PC-9 (cell line): ENCODE results near the gene SPATA31C1. TPM values are rescaled to one million over a fixed set of nuclear protein-coding genes. Genes with fewer than 3 reads are reported as not detected.

Experiments used
- BruUV-seq: library from RNA; stranded (reverse); fragments of 400-500 nt; replicated peaks from 2 replicates; lab custom pipeline; 2021; lab: Mats Ljungman, UMichigan
- CTCF ChIA-PET: fragments of 300-600 bp; sonication (Branson Sonifier 250); formaldehyde crosslinking; loops from one replicate; lab custom pipeline; 2022; ENCODE audit warnings: antibody characterized with exemption; lab: Charles Lee
- POLR2A ChIA-PET: fragments of 300-600 bp; sonication (Branson Sonifier 250); formaldehyde crosslinking; loops from one replicate; lab custom pipeline; 2022; ENCODE audit warnings: antibody characterized with exemption; ENCODE audit not compliant: unreplicated experiment; lab: Charles Lee
- DNase-seq, 2 experiments: peaks; one replicate each; pipeline versions ENCODE4 v3.0.0 to v3.0.0-alpha.2; 2015 to 2022; ENCODE audit warnings: mixed read lengths in 1 of 2
- H2AFZ ChIP-seq: fragments of 200-600 bp; sonication (generic); 2 replicates; pipeline ENCODE4 v1.8.1; 2017; ENCODE audit warnings: antibody characterized with exemption
- H3F3A ChIP-seq: fragments of 200-600 bp; sonication (generic); 2 replicates; pipeline ENCODE4 v1.8.1; 2017; ENCODE audit warnings: antibody characterized with exemption, mild to moderate bottlenecking, low read depth; ENCODE audit not compliant: insufficient read depth
- H3K27ac ChIP-seq: fragments of 200-600 bp; sonication (generic); 2 replicates; pipeline ENCODE4 v1.6.1; 2016; ENCODE audit warnings: mixed run types
- H3K27me3 ChIP-seq: fragments of 200-600 bp; sonication (generic); 2 replicates; pipeline ENCODE4 v1.6.1; 2016; ENCODE audit warnings: low read depth, mixed run types; ENCODE audit not compliant: insufficient read depth
- H3K36me3 ChIP-seq: fragments of 200-600 bp; sonication (generic); 2 replicates; pipeline ENCODE4 v1.6.1; 2016; ENCODE audit warnings: low read depth, mixed run types
- H3K4me1 ChIP-seq: fragments of 200-600 bp; sonication (generic); replicated peaks from 2 replicates; pipeline ENCODE4 v1.6.1; 2016; ENCODE audit warnings: mixed run types; ENCODE audit not compliant: insufficient read depth
- H3K4me2 ChIP-seq: fragments of 200-600 bp; sonication (generic); 2 replicates; pipeline ENCODE4 v1.6.1; 2017; ENCODE audit warnings: mixed run types
- H3K4me3 ChIP-seq: fragments of 200-600 bp; sonication (generic); 2 replicates; pipeline ENCODE4 v1.6.1; 2016; ENCODE audit warnings: mixed run types
- H3K79me2 ChIP-seq: fragments of 200-600 bp; sonication (generic); 2 replicates; pipeline ENCODE4 v1.6.1; 2017; ENCODE audit warnings: low read depth, mixed run types
- H3K9me2 ChIP-seq: fragments of 200-600 bp; sonication (generic); 2 replicates; pipeline ENCODE4 v1.8.1; 2017; ENCODE audit warnings: mild to moderate bottlenecking; ENCODE audit not compliant: insufficient read depth
- H3K9me3 ChIP-seq: fragments of 200-600 bp; sonication (generic); 2 replicates; pipeline ENCODE4 v1.8.1; 2016; ENCODE audit warnings: low read depth; ENCODE audit not compliant: insufficient read depth
- H4K20me1 ChIP-seq: fragments of 200-600 bp; sonication (generic); 2 replicates; pipeline ENCODE4 v1.8.1; 2017; ENCODE audit not compliant: insufficient read depth
- CTCF ChIP-seq: fragments of 200-600 bp; sonication (generic); conservative IDR thresholded peaks from 2 replicates; pipeline ENCODE4 v1.6.1; 2017; ENCODE audit warnings: mixed run types, antibody characterized with exemption, mild to moderate bottlenecking, moderate library complexity
- EZH2 ChIP-seq: fragments of 200-600 bp; sonication (generic); IDR thresholded peaks from 2 replicates; pipeline ENCODE4 v1.8.0; 2017; ENCODE audit warnings: antibody characterized with exemption, low read depth
- intact Hi-C: fragments of 100-400 bp; cut with micrococcal nuclease; formaldehyde crosslinking; loops from one replicate; pipeline ENCODE4 v1.10.0; 2022; ENCODE audit not compliant: unreplicated experiment
- total RNA-seq: library from RNA; stranded (reverse); gene quantifications from 2 replicates; pipeline ENCODE4 v1.2.3, GENCODE V29; 2021

Gene SPATA31C1
- total RNA-seq, 1 experiment from 2014 or later: not detected

- Histone ChIP-seq H3K36me3 (no peaks in the 10 kb centered on the region), H3K9me3 (peaks cover 2% of the 10 kb centered on the region; the same call in 1 of the 2 replicates), H3K27ac (no peak overlapping the region), H3K79me2 (no peaks in the 10 kb centered on the region), H2AFZ (no peak overlapping the region), H3K27me3 (no peaks in the 10 kb centered on the region), H4K20me1 (no peaks in the 10 kb centered on the region), H3K4me2 (no peak overlapping the region), H3K4me1 (peaks cover 6% of the 10 kb centered on the region), H3F3A (no peaks in the 10 kb centered on the region), H3K9me2 (no peaks in the 10 kb centered on the region), H3K4me3 (no peak overlapping the region)
- intact Hi-C loops: no loop called here
- no TSS peak for BruUV-seq
- DNase-seq: no peak
- TF ChIP-seq EZH2 (no peak), CTCF (peak; percentile 29; the same call in 1 of the 2 replicates)
- ChIA-PET CTCF (no interaction called here), POLR2A (no interaction called here)
Observed at GRCh38 chr9:87883990-87884389, 33.8 kb upstream of the SPATA31C1 start.

GRCh38 chr9:87884578-87885459 is 32.9 kb upstream of the SPATA31C1 start:
- POLR2A ChIA-PET: no interaction called here
- no peak overlapping the region for H3K27ac ChIP-seq
- H2AFZ ChIP-seq: no peak overlapping the region
- CTCF ChIA-PET: no interaction called here
- BruUV-seq: no TSS peak
- no peaks in the 10 kb centered on the region for H3F3A ChIP-seq
- H3K4me2 ChIP-seq: no peak overlapping the region
- no peaks in the 10 kb centered on the region for H3K4me1 ChIP-seq
- no peaks in the 10 kb centered on the region for H3K9me3 ChIP-seq
- DNase-seq: no peak
- H3K79me2 ChIP-seq: no peaks in the 10 kb centered on the region
- no peaks in the 10 kb centered on the region for H3K9me2 ChIP-seq
- no peaks in the 10 kb centered on the region for H3K27me3 ChIP-seq
- TF ChIP-seq CTCF (no peak), EZH2 (no peak)
- H3K36me3 ChIP-seq: no peaks in the 10 kb centered on the region
- no peak overlapping the region for H3K4me3 ChIP-seq
- H4K20me1 ChIP-seq: no peaks in the 10 kb centered on the region
- intact Hi-C loops: loop anchor here (5.0 kb wide), 1 partner anchor 68 kb away; no protein-coding TSS in a partner anchor

- BruUV-seq: no TSS peak
- H3K27ac ChIP-seq: no peak overlapping the region
- no peak for TF ChIP-seq EZH2
- no peak for TF ChIP-seq CTCF
Observed at GRCh38 chr9:87885484-87886189, 32.1 kb upstream of the SPATA31C1 start.

More at GRCh38 chr9:87885484-87886189, 32.1 kb upstream of the SPATA31C1 start:
- H3K9me2 ChIP-seq: no peaks in the 10 kb centered on the region
- CTCF ChIA-PET: no interaction called here
- DNase-seq: no peak
- intact Hi-C loops: loop anchor here (5.0 kb wide), 1 partner anchor 68 kb away; no protein-coding TSS in a partner anchor
- no peaks in the 10 kb centered on the region for H3K4me1 ChIP-seq
- no peaks in the 10 kb centered on the region for H3K36me3 ChIP-seq
- H2AFZ ChIP-seq: no peak overlapping the region
- H3K9me3 ChIP-seq: no peaks in the 10 kb centered on the region
- H4K20me1 ChIP-seq: no peaks in the 10 kb centered on the region
- H3F3A ChIP-seq: no peaks in the 10 kb centered on the region
- no peak overlapping the region for H3K4me2 ChIP-seq
- H3K79me2 ChIP-seq: no peaks in the 10 kb centered on the region
- H3K27me3 ChIP-seq: no peaks in the 10 kb centered on the region
- H3K4me3 ChIP-seq: no peak overlapping the region
- POLR2A ChIA-PET: no interaction called here
